Measurements from ENCODE around the gene PDIA5.

GRCh38 chr3:123068601-123069381, 2.0 kb downstream of the PDIA5 start:
- no peak for TF ChIP-seq CTCF (IDR thresholded peaks at IDR 0.05; ENCODE audit: low read length)
- no peak for TF ChIP-seq EZH2phosphoT487 (IDR thresholded peaks at IDR 0.05; ENCODE audit: low read length)
- no peak for TF ChIP-seq EZH2 (optimal IDR thresholded peaks at IDR 0.05; ENCODE audit: low read depth, low read length)

All from MM.1S (cell line).